ENCODE results near the gene SCAF1. TPM values are rescaled to one million over a fixed set of nuclear protein-coding genes. Genes with fewer than 3 reads are reported as not detected.
A peak's percentile ranks its signal among the peaks of the same experiment; 100 is the strongest.

SCAF1 gene
- total and polyA plus RNA-seq, 9 donors, result 3.3 to 94.6 (median 61.3) TPM

DNA sequence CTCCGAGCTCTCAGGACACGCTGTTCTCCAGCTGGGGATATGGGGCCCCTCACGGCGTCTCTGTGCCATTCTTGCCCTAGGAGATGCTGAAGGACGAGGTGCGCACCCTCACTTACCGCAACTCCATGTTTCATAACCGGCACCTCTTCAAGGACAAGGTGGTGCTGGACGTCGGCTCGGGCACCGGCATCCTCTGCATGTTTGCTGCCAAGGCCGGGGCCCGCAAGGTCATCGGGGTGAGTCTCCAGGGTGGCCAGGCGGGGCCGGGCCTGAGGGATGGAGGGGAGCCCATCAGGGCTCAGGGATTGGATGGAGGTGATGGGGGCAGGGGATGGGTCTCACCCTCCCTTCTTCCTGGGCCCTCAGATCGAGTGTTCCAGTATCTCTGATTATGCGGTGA, 39.8 kb downstream of the SCAF1 start:
- H3K4me1 ChIP-seq (ENCODE audit: insufficient read depth), result peaks cover 6% of the 10 kb centered on the region
- H3K27me3 ChIP-seq, result no peaks in the 10 kb centered on the region
- no peaks in the 10 kb centered on the region for H3K36me3 ChIP-seq
- WGBS, 3 donors, result 78 to 81% (median 79%) methylated on average over 19 of the region's 19 CpGs
- peak in 4 of 5 donors; percentile 31 to 50 (median 43) for DNase-seq
- H3K27ac ChIP-seq, result no peak overlapping the region
- no peak overlapping the region for H3K4me3 ChIP-seq
- no peaks in the 10 kb centered on the region for H3K9me3 ChIP-seq
- TF ChIP-seq POLR2A (IDR thresholded peaks at IDR 0.05), result no peak
- TF ChIP-seq, protein P1, sequence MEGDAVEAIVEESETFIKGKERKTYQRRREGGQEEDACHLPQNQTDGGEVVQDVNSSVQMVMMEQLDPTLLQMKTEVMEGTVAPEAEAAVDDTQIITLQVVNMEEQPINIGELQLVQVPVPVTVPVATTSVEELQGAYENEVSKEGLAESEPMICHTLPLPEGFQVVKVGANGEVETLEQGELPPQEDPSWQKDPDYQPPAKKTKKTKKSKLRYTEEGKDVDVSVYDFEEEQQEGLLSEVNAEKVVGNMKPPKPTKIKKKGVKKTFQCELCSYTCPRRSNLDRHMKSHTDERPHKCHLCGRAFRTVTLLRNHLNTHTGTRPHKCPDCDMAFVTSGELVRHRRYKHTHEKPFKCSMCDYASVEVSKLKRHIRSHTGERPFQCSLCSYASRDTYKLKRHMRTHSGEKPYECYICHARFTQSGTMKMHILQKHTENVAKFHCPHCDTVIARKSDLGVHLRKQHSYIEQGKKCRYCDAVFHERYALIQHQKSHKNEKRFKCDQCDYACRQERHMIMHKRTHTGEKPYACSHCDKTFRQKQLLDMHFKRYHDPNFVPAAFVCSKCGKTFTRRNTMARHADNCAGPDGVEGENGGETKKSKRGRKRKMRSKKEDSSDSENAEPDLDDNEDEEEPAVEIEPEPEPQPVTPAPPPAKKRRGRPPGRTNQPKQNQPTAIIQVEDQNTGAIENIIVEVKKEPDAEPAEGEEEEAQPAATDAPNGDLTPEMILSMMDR (IDR thresholded peaks at IDR 0.05), result no peak
- no peak for TF ChIP-seq EP300 (IDR thresholded peaks at IDR 0.05)
- intact Hi-C loops (cut with DNase I), result loop anchor here in 1 of 4 donors (10.0 kb wide), 2 partner anchors 87 to 207 kb away; partner anchors contain the start of genes FLT3LG and PRR12

DNA sequence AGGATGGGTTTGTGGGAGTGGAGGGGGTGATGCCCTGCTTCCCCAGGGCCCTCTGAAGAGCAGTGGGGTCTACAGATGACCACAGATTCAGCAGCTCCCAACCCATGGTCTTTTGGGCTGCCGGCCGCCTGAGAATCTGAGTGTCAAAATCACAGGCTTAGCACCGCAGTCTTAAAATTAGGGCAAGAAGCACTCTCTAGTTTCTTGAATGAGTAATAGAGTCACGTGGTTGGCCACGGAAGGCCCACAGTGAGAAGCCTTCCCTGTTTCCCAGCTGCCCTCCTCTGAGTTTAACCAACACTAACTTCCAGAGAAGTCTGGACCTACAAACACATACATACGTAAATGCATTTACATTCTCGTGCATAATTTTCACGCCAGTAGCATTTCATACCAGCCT, 40.3 kb downstream of the SCAF1 start:
- no peak for DNase-seq
- 80 to 81% (median 81%) methylated on average over 6 to 8 of the region's 8 CpGs for WGBS, 3 donors
- H3K4me1 ChIP-seq (ENCODE audit: insufficient read depth), result peaks cover 6% of the 10 kb centered on the region
- H3K36me3 ChIP-seq, result no peaks in the 10 kb centered on the region
- no peak overlapping the region for H3K27ac ChIP-seq
- H3K9me3 ChIP-seq, result no peaks in the 10 kb centered on the region
- no peaks in the 10 kb centered on the region for H3K27me3 ChIP-seq
- H3K4me3 ChIP-seq, result no peak overlapping the region
- TF ChIP-seq EP300 (IDR thresholded peaks at IDR 0.05), result no peak
- no peak for TF ChIP-seq POLR2A (IDR thresholded peaks at IDR 0.05)
- TF ChIP-seq, protein P1 (IDR thresholded peaks at IDR 0.05), result no peak
- intact Hi-C loops (cut with DNase I), result loop anchor here in 1 of 4 donors (10.0 kb wide), 2 partner anchors 87 to 207 kb away; partner anchors contain the start of genes FLT3LG and PRR12

DNA sequence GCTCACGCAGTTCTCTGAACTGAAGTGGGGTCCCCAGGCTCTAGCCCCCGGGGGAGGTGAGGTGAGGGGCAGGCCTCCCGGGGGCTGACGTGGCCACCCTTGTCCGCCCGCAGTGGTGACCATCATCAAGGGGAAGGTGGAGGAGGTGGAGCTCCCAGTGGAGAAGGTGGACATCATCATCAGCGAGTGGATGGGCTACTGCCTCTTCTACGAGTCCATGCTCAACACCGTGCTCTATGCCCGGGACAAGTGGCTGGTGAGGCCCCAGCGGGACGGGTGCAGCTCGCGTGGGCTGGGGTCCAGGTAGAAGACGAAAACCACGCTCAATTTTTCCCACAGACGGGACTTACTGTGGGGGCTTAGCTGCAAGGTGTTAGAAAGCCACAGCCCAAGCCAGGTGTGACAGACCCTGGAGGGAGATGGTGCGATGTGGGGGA, 41.8 kb downstream of the SCAF1 start:
- peaks cover 2% of the 10 kb centered on the region for H3K4me1 ChIP-seq (ENCODE audit: insufficient read depth)
- no peak overlapping the region for H3K27ac ChIP-seq
- no peaks in the 10 kb centered on the region for H3K9me3 ChIP-seq
- H3K4me3 ChIP-seq, result no peak overlapping the region
- H3K27me3 ChIP-seq, result no peaks in the 10 kb centered on the region
- intact Hi-C loops (cut with DNase I), result loop anchor here in 1 of 4 donors (10.0 kb wide), 2 partner anchors 89 to 209 kb away; partner anchors contain the start of genes FLT3LG and PRR12
- 89 to 93% (median 92%) methylated on average over 18 of the region's 18 CpGs for whole genome bisulfite sequencing, 3 donors
- DNase-seq, result no peak
- no peaks in the 10 kb centered on the region for H3K36me3 ChIP-seq
- TF ChIP-seq, protein P1 (IDR thresholded peaks at IDR 0.05), result no peak
- TF ChIP-seq EP300 (IDR thresholded peaks at IDR 0.05) (no peak), POLR2A (IDR thresholded peaks at IDR 0.05) (no peak)

DNA sequence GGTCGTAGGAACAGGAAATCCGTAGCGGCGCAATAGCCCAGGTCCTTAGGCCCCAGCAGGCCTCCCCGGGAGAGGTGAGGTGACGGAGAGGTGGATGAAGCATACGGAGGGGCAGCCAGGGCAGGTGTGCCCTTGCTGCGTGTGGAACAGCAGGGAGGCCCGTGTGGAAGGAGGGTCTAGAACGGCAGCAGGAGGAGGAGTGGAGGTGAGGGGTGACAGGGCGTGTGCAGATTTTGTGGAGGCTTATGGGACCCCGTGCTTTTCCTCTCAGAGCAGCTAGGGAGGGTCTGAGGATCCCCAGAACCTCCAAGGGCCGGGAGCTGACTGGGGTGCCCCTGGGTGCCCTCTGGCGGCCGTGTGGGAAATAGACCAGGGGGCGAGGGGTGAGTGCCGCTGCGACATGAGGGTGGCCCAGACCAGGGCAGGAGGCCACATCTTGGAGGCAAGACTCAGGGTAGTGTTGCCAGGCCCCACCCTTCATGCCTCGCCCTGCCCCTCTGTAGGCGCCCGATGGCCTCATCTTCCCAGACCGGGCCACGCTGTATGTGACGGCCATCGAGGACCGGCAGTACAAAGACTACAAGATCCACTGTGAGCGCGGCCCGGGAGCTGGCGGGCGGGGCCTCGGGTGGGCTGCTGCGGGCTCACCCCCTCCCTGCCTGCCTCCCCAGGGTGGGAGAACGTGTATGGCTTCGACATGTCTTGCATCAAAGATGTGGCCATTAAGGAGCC, 42.4 kb downstream of the SCAF1 start:
- H3K36me3 ChIP-seq, result no peaks in the 10 kb centered on the region
- TF ChIP-seq, protein P1 (IDR thresholded peaks at IDR 0.05), result no peak
- no peak for TF ChIP-seq POLR2A (IDR thresholded peaks at IDR 0.05)
- no peak for TF ChIP-seq EP300 (IDR thresholded peaks at IDR 0.05)
- intact Hi-C loops (cut with DNase I), result loop anchor here in 1 of 4 donors (10.0 kb wide), 2 partner anchors 90 to 210 kb away; partner anchors contain the start of genes FLT3LG and PRR12
- H3K27ac ChIP-seq, result no peak overlapping the region
- H3K4me3 ChIP-seq, result no peak overlapping the region
- H3K4me1 ChIP-seq (ENCODE audit: insufficient read depth), result peaks cover 2% of the 10 kb centered on the region
- no peaks in the 10 kb centered on the region for H3K27me3 ChIP-seq
- 77 to 82% (median 81%) methylated on average over 35 of the region's 35 CpGs for whole genome bisulfite sequencing, 3 donors
- no peaks in the 10 kb centered on the region for H3K9me3 ChIP-seq
- peak in 3 of 5 donors; percentile 30 to 40 (median 37) for DNase-seq
